ENCODE data around the gene NT5DC2.

DNA sequence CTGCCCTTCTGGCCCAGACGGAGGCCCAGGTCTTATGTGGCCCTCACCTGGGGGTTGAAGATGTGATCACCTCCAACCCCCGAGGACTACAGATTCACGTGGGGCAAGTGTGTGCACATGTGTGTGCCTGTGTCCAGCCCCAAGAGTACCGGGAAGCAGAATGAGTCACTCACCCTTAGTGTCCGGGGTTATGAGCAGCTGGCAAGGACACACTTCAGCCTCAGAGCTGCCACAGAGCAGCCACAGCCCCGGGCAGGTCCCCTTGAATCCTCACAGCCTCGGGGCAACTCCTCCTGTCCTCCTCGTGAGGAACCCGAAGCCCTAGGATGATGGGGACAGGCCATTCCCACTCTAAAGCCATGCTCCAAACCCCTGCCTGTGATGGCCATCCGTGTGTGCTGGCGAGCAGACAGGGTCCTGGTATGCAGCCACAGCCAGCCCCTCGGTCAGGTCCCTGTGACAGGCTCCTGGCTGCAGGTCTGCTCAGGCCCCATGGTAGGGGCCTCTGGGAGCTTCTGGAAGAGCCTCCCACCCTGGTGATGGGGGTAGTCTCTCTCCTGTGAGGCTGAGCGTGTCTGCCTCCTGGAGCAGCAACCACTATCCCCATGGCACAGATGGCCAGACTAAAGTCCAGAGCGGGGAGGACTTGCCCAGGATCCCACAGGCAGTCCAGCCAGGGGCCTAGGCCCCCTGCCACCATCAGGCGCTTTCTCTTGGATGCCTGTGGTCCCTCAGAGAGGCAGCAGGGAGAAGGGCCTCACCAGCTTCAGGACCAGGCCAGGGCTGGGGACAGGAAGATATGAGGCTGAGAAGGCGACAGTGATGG lies 37.7 kb downstream of the NT5DC2 start:
- TF ChIP-seq, protein P1, sequence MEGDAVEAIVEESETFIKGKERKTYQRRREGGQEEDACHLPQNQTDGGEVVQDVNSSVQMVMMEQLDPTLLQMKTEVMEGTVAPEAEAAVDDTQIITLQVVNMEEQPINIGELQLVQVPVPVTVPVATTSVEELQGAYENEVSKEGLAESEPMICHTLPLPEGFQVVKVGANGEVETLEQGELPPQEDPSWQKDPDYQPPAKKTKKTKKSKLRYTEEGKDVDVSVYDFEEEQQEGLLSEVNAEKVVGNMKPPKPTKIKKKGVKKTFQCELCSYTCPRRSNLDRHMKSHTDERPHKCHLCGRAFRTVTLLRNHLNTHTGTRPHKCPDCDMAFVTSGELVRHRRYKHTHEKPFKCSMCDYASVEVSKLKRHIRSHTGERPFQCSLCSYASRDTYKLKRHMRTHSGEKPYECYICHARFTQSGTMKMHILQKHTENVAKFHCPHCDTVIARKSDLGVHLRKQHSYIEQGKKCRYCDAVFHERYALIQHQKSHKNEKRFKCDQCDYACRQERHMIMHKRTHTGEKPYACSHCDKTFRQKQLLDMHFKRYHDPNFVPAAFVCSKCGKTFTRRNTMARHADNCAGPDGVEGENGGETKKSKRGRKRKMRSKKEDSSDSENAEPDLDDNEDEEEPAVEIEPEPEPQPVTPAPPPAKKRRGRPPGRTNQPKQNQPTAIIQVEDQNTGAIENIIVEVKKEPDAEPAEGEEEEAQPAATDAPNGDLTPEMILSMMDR (IDR thresholded peaks at IDR 0.05): no peak
- no peak for TF ChIP-seq POLR2A (IDR thresholded peaks at IDR 0.05)
